ENCODE measurements around the gene IL17RA. TPM values are rescaled to one million over a fixed set of nuclear protein-coding genes. Genes with fewer than 3 reads are reported as not detected.

IL17RA gene
- polyA plus RNA-seq, 4 donors, result 4.4 to 7.0 (median 5.8) TPM

DNA sequence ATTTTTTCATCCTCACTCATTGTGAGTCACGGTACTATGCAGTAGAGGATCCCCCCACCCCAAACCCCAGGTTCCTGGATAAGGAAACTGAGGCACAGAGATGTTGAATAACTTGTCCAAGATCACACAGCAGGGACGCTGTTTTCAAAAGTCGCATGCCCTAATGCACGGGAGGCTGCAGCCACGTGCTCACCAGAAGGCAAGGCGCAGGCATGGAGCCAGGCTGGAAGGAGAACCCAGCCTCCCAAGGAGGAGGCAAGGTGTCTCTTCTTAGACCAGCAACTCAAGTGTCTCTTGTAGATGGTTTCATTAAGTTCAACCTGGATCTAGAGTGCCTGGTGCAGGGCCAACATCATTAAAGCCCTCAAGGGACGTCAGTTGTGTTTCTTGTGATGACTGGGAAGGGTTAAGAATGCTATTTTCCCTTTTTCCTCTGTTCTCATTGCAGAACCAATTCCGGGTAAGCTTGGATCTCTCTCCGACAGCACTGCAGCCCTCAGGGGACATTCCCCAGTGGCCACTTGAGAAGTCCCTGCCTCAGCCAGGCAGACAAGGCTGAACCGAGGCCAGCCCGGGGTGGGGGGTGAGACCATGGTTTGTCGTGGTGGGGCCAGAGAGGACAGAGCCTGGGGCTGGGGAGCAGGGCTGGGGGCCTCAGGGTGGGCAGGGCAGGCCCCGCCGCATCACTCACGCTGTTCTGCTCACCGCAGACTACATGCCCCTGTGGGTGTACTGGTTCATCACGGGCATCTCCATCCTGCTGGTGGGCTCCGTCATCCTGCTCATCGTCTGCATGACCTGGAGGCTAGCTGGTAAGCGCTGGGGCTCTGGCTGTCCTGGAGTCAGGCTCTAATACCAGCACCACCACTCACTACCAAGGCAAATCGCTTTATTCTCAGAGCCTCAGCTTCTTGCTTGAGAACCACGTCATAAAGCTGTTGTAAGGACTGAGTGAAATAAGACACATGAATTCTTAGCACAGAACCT, 20.6 kb downstream of the IL17RA start:
- DNase-seq (ENCODE audit: low read depth in 4 of 4, low spot score in 3 of 4), result no peak

DNA sequence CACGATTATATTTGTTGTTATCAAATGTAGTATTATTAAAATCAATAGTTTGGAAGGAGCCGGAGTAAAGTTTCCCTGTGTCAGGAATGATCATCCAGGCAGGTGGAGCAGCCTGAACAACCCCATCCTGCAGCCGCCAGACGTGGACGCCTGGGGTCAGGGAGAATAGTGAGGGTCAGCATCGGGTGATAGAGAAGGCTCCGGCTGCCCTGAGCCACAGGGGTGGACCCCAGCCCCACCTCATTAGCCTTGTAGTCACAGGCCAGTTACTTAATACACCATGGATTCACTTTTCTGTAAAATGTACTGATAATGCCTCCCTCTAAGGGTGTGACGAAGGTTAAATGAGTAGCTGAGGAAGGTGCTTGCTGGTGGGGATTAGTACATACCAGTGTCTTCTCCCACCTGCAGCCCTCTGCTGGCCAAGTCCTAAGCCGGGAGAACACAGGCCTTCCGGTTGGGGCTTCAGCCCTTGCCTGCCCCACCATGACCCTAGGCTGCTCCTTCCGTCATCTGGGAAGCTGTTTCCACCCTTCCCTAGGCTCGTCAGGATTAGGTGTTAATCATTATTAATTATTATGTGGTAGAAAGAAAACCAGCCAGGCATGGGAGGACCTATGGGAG, 21.5 kb downstream of the IL17RA start:
- no peak for DNase-seq (ENCODE audit: low read depth in 4 of 4, low spot score in 3 of 4)

DNA sequence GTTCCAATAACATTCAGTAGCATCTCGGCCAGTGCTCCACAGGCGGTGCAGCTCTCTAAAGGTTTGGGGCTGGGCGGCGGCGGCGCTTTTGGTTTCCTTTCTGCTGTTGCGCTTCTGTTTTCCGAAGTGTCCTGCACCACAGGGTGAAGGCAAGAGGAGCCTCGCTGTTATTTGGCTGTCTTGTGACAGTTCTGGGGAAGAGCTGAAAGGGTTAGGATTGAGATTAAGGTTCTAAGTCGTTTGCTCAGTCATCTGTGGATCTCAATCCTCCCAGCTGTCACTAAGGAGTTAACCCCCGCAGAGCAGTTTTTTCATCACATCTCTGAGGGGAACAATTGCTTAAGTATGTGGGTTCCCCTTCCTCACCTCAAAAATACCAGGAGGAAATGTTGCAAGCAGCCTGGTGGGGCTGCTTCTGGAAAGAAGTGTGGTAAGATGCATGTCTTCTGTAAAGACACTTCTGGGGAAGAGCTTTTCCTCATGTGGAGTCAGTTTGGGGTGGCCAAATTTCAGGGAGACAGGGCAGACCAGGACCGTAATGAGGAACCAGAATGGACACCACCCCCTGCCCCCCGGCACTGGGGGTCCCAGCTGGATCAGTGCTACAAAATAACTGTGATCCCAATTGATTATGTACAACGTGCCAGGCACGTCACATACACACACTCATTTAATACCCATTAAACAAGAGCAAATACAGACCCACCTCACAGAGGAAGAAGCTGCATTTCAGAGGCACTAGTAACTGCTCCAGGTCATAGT, 22.2 kb downstream of the IL17RA start:
- DNase-seq (ENCODE audit: low read depth in 4 of 4, low spot score in 3 of 4), result no peak

DNA sequence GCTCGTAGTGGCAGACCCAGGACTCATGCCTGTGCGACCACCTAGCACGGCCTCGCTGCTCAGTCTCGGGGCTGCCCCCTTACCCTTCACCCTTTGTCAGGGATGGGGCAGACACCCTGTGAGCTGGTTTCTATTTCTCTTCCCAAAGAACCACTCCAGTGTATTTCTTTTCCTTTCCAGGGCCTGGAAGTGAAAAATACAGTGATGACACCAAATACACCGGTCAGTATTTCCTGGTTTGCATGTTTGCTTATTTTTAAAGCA, 22.7 kb downstream of the IL17RA start:
- no peak for DNase-seq (ENCODE audit: low read depth in 4 of 4, low spot score in 3 of 4)

GRCh38 chr22:17108256-17109112, 23.7 kb downstream of the IL17RA start:
- no peak for DNase-seq (ENCODE audit: low read depth in 4 of 4, low spot score in 3 of 4)

- DNase-seq (ENCODE audit: low read depth in 4 of 4, low spot score in 3 of 4), result no peak
Measured at GRCh38 chr22:17109113-17109865, 24.5 kb downstream of the IL17RA start.

DNA sequence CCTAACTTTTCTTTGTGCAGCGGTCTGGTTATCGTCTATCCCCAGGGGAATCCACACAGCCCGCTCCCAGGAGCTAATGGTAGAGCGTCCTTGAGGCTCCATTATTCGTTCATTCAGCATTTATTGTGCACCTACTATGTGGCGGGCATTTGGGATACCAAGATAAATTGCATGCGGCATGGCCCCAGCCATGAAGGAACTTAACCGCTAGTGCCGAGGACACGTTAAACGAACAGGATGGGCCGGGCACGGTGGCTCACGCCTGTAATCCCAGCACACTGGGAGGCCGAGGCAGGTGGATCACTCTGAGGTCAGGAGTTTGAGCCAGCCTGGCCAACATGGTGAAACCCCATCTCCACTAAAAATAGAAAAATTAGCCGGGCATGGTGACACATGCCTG, 25.2 kb downstream of the IL17RA start:
- DNase-seq (ENCODE audit: low read depth in 4 of 4, low spot score in 3 of 4), result no peak

- DNase-seq (ENCODE audit: low read depth in 4 of 4, low spot score in 3 of 4), result no peak
Measured at GRCh38 chr22:17110791-17111550, 26.2 kb downstream of the IL17RA start.

DNA sequence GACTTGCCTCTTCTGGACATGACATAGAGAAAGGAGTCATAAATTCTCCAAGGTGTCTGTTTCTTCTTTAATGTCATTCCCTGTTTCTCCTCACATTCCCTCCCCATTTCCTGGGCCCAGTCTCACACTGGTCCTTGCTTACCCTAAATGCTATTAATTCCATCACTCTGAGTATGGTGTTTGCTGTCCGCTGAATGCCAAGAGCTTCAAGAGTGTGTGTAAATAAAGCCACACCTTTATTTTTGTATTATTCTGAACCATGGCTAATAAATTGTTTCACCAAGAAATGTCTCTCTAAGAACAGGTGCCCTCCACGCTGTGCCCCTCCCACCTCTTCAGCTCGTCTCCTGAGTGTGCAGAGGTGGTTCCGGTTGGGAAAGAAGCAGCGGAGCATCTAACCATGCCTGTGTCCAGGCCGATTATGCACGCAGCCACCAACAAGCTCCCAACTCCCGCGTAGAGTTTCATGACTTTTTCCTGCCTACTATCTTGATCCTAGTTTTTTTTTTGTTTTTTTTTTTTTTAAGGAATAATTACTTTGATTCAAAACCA, 27.8 kb downstream of the IL17RA start:
- DNase-seq (ENCODE audit: low read depth in 4 of 4, low spot score in 3 of 4), result no peak

DNA sequence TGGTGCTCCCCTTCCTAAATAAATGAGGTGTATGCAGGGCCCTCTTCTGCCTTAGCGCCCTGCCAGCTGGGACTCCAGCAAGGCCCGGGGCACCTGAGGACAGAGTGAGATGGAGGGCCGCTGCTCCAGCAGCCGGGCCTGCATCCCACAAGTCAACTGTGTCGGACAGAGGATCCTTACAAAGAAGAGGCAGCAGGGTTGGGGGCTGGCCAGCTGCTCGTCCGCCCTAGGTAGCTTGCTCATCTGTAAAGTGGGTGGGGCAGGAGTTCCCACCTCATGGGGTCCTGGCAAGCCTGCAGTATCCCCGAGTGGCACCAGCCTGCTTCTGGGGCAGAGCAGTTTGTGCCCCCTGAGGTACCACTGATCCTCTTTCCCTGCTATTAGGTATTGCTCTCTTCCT, 28.8 kb downstream of the IL17RA start:
- no peak for DNase-seq (ENCODE audit: low read depth in 4 of 4, low spot score in 3 of 4)

DNA sequence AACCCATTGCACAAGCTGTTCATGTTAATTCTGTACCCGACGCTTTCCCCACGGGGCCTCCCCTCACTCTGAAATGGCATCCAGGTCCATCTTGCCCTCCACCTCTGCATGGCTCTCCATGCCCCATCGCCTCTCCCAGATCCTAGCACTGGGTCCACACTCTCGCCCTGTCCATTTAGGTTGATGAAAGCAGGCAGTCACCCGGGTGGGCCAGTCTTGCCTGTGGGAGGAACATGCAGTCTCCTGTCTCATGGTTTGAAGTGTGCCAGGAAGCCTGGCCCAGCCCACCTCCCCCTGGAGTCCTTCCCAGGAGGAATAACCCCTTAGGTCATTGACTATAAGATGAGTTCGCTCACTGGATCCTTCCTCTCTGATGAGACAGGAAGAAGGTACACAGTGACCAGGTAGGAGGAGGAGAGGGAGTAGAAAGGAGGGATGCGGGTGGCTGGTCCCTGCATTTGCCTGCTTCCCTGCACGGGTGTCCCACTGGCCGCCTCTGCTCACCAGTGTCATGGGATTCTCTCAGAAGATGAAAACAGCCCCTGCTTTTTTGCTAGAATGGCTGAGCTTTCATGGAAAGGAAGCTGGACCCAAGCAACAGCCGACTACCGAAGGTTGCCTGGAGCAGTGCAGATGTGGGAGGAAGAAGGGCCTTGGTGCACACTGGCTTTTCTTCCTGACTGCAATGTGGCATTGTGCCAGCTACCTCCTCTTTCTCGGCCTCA, 29.5 kb downstream of the IL17RA start:
- no peak for DNase-seq (ENCODE audit: low read depth in 4 of 4, low spot score in 3 of 4)

- no peak for DNase-seq (ENCODE audit: low read depth in 4 of 4, low spot score in 3 of 4)
Measured at GRCh38 chr22:17114898-17115235, 30.1 kb downstream of the IL17RA start.

GRCh38 chr22:17115236-17115635, 30.4 kb downstream of the IL17RA start:
- no peak for DNase-seq (ENCODE audit: low read depth in 4 of 4, low spot score in 3 of 4)

DNA sequence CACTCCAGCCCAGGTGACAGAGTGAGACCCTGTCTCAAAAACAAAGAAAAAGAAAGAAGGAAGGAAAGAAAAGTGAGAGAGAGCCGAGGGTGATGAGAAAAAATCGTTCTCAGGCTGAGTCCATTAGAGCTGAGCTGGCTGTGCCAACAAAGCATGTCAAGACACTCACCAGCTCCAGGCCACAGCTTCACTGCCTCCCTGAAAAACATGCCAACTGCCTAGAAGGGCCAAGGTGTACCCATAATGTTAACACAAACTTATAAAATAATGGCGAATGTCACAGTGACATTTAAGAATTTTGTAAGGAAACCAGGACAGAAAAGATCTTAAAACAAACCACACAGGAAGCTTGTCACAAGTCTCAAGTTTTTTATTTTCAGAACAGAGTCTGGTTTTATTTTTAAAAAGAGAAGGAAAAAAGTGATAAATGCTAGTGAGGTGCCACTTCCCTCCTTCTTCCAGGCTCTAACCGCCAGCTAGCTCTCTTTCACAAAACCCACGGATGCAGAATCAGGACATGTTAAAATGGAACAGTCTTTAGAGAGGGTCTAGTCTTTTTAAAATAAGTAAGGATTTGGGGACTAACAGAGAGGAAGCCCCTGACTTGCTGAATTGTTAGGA, 31.3 kb downstream of the IL17RA start:
- DNase-seq (ENCODE audit: low read depth in 4 of 4, low spot score in 3 of 4), result no peak

- DNase-seq (ENCODE audit: low read depth in 4 of 4, low spot score in 3 of 4), result no peak
Measured at GRCh38 chr22:17116572-17117330, 32.0 kb downstream of the IL17RA start.

DNA sequence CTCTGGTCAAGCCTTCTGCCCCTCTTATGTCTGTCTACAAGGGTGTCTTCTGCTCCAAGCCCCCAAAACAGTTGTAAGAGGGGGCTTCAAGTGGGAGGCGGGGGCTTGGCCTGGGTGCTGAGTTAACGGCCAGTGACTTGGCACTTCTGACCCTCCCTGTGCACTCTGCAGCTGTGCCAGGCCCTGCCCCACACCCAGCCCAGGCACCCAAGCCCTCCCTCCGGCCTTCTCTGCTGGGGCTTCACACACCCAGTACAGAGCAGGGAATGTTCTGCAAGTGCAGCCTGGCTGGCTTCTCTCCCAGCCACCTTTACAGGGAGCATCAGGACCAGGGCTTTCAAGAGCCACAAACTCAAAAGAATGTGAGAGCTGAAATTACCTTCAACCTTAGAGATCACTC, 32.6 kb downstream of the IL17RA start:
- no peak for DNase-seq (ENCODE audit: low read depth in 4 of 4, low spot score in 3 of 4)

GRCh38 chr22:17117890-17118289, 33.1 kb downstream of the IL17RA start:
- DNase-seq (ENCODE audit: low read depth in 4 of 4, low spot score in 3 of 4), result no peak

Measured in right renal pelvis (tissue), 4 donors.